Fibroblast of lung (primary cell): ENCODE data around the gene FLNC. TPM values are rescaled to one million over a fixed set of nuclear protein-coding genes. Genes with fewer than 3 reads are reported as not detected.
A peak's percentile ranks its signal among the peaks of the same experiment; 100 is the strongest.

Experiments
- DNase-seq, 2 donors: peaks; one replicate each; pipeline versions ENCODE4 v3.0.0 to v3.0.0-alpha.2; 2010; ENCODE audit warnings: low read depth in 2 of 2
- H2AFZ ChIP-seq: 2 replicates; pipeline ENCODE4 v1.5.1; 2012; ENCODE audit warnings: low read length, control low read depth, inconsistent platforms
- H3K27ac ChIP-seq: 2 replicates; pipeline ENCODE4 v1.5.1; 2011; ENCODE audit warnings: low read length, control low read depth; ENCODE audit not compliant: insufficient read depth
- H3K27me3 ChIP-seq: 2 replicates; pipeline ENCODE4 v1.5.1; 2011; ENCODE audit warnings: mild to moderate bottlenecking, low read length; ENCODE audit not compliant: control insufficient read depth, insufficient read depth
- H3K36me3 ChIP-seq: 2 replicates; pipeline ENCODE4 v1.5.1; 2011; ENCODE audit warnings: low read length; ENCODE audit not compliant: control insufficient read depth, insufficient read depth
- H3K4me1 ChIP-seq: 2 replicates; pipeline ENCODE4 v1.5.1; 2011; ENCODE audit warnings: low read length; ENCODE audit not compliant: control insufficient read depth, insufficient read depth; ENCODE audit errors: extremely low read depth
- H3K4me2 ChIP-seq: 2 replicates; pipeline ENCODE4 v1.5.1; 2011; ENCODE audit warnings: low read length, control low read depth; ENCODE audit not compliant: insufficient read depth; ENCODE audit errors: extremely low read depth
- H3K4me3 ChIP-seq, 4 experiments: fragments of 200-600 bp in 1 of 4; sonication (generic) in 1 of 4; replicated peaks in 1 of 4; 2 replicates each; pipeline ENCODE4 v1.5.1; 2011 to 2016; ENCODE audit warnings: low read length in 4 of 4, low read depth in 3 of 4, mild to moderate bottlenecking in 3 of 4, control low read depth in 2 of 4, inconsistent platforms in 1 of 4, mixed read lengths in 1 of 4; ENCODE audit not compliant: insufficient read depth in 1 of 4; ENCODE audit errors: control extremely low read depth in 1 of 4
- H3K79me2 ChIP-seq: 2 replicates; pipeline ENCODE4 v1.5.1; 2012; ENCODE audit warnings: mild to moderate bottlenecking, low read length, inconsistent platforms; ENCODE audit not compliant: control insufficient read depth, insufficient read depth
- H3K9ac ChIP-seq: 2 replicates; pipeline ENCODE4 v1.5.1; 2011; ENCODE audit warnings: mild to moderate bottlenecking, low read length, control low read depth; ENCODE audit not compliant: insufficient read depth
- H3K9me3 ChIP-seq: 2 replicates; pipeline ENCODE4 v1.5.1; 2012; ENCODE audit warnings: low read depth, low read length; ENCODE audit not compliant: control insufficient read depth, insufficient read depth
- H4K20me1 ChIP-seq: 2 replicates; pipeline ENCODE4 v1.5.1; 2011; ENCODE audit warnings: low read length; ENCODE audit not compliant: control insufficient read depth, insufficient read depth; ENCODE audit errors: extremely low read depth
- CTCF ChIP-seq, 2 donors: IDR thresholded peaks in 1 of 2; conservative IDR thresholded peaks in 1 of 2; 1 replicate in 1 of 2; 2 replicates in 1 of 2; pipeline ENCODE4 v1.5.1; 2011 to 2012; ENCODE audit warnings: low read length in 2 of 2, control low read depth in 1 of 2, inconsistent platforms in 1 of 2, low read depth in 1 of 2, mild to moderate bottlenecking in 1 of 2
- EZH2 ChIP-seq: IDR thresholded peaks from 2 replicates; pipeline ENCODE4 v1.5.1; 2012; ENCODE audit warnings: low read length, control low read depth, mild to moderate bottlenecking; ENCODE audit errors: missing control alignments
- polyA plus RNA-seq, 2 donors: library from polyadenylated mRNA; depleted of rRNA in 1 of 2; stranded (reverse) in 1 of 2; unstranded in 1 of 2; fragments of >200 nt; gene quantifications; 2 replicates each; pipeline ENCODE4 v1.2.1, GENCODE V29; 2011 to 2012; ENCODE audit warnings: missing spikeins in 1 of 2
- total RNA-seq: library from RNA; depleted of rRNA; stranded (reverse); fragments of >200 nt; gene quantifications from 2 replicates; pipeline ENCODE4 v1.2.1, GENCODE V29; 2014

FLNC gene
- total and polyA plus RNA-seq, 2 donors (not counting 1 experiment from before 2014, with no cell fraction given) = 29.3 to 191 TPM

- Histone ChIP-seq H3K9ac (no peak overlapping the region), H2AFZ (no peak overlapping the region), H4K20me1 (no peaks in the 10 kb centered on the region), H3K4me2 (no peak overlapping the region), H3K4me1 (no peaks in the 10 kb centered on the region), H3K27ac (no peak overlapping the region), H3K36me3 (no peaks in the 10 kb centered on the region), H3K27me3 (peaks cover 6% of the 10 kb centered on the region), H3K9me3 (no peaks in the 10 kb centered on the region), H3K79me2 (no peaks in the 10 kb centered on the region), H3K4me3 (no peak overlapping the region)
- DNase-seq = peak; percentile 35 to 66
- TF ChIP-seq CTCF (conservative IDR thresholded peaks at IDR 0.05 in 1 of 2, IDR thresholded peaks at IDR 0.05 in 1 of 2; ENCODE audit: low read depth in 1 of 2, low read length in 2 of 2) (peak; percentile 49 to 66), EZH2 (no peak)
Measured at GRCh38 chr7:128904381-128905197, 74.4 kb downstream of the FLNC start.

- Histone ChIP-seq H3K4me2 (no peak overlapping the region), H3K79me2 (no peaks in the 10 kb centered on the region), H3K9me3 (no peaks in the 10 kb centered on the region), H3K4me3 (no peak overlapping the region), H2AFZ (no peak overlapping the region), H3K27me3 (peaks cover 11% of the 10 kb centered on the region), H3K9ac (no peak overlapping the region), H3K27ac (no peak overlapping the region), H3K36me3 (no peaks in the 10 kb centered on the region), H3K4me1 (no peaks in the 10 kb centered on the region), H4K20me1 (no peaks in the 10 kb centered on the region)
- TF ChIP-seq EZH2 = no peak
- no peak for TF ChIP-seq CTCF (conservative IDR thresholded peaks at IDR 0.05 in 1 of 2, IDR thresholded peaks at IDR 0.05 in 1 of 2; ENCODE audit: low read depth in 1 of 2, low read length in 2 of 2)
- DNase-seq = no peak
Measured at GRCh38 chr7:128906001-128906765, 76.0 kb downstream of the FLNC start.

GRCh38 chr7:128906766-128907559 is 76.8 kb downstream of the FLNC start:
- no peak for TF ChIP-seq EZH2
- TF ChIP-seq CTCF (conservative IDR thresholded peaks at IDR 0.05 in 1 of 2, IDR thresholded peaks at IDR 0.05 in 1 of 2; ENCODE audit: low read depth in 1 of 2, low read length in 2 of 2) = no peak
- H3K36me3 ChIP-seq = no peaks in the 10 kb centered on the region
- H3K9me3 ChIP-seq = no peaks in the 10 kb centered on the region
- no peaks in the 10 kb centered on the region for H3K4me1 ChIP-seq
- no peak overlapping the region for H3K4me2 ChIP-seq
- H3K27ac ChIP-seq = no peak overlapping the region
- no peaks in the 10 kb centered on the region for H3K79me2 ChIP-seq
- H3K4me3 ChIP-seq = no peak overlapping the region
- no peaks in the 10 kb centered on the region for H4K20me1 ChIP-seq
- DNase-seq = no peak
- H2AFZ ChIP-seq = no peak overlapping the region
- peaks cover 13% of the 10 kb centered on the region for H3K27me3 ChIP-seq
- H3K9ac ChIP-seq = no peak overlapping the region
